ENCODE data around the gene PRKCI. TPM values are rescaled to one million over a fixed set of nuclear protein-coding genes. Genes with fewer than 3 reads are reported as not detected.
"Not testable (repeated sequence)": the region's sequence is repeated elsewhere in the genome, so short reads cannot be mapped to it uniquely, and the experiment has no call there.

The PRKCI gene
- polyA plus RNA-seq, 1 donor from 2014 or later, result 70.8 TPM

- Histone ChIP-seq H3K4me2 (ENCODE audit: low read length) (no peak overlapping the region), H3K27ac (ENCODE audit: low read length) (no peak overlapping the region), H2AFZ (ENCODE audit: low read depth, low read length) (no peak overlapping the region), H3K9me3 (ENCODE audit: low read length) (no peaks in the 10 kb centered on the region), H3K4me3 (ENCODE audit: low read length) (no peak overlapping the region), H3K79me2 (replicated peaks; ENCODE audit: insufficient read depth, low read length) (no peaks in the 10 kb centered on the region), H3K27me3 (ENCODE audit: insufficient read depth, low read depth, low read length) (no peaks in the 10 kb centered on the region), H3K9ac (ENCODE audit: low read length) (no peak overlapping the region), H3F3A (ENCODE audit: insufficient read depth, low read length, poor library complexity, severe bottlenecking) (no peaks in the 10 kb centered on the region), H4K20me1 (ENCODE audit: insufficient read depth) (no peaks in the 10 kb centered on the region), H3K9me2 (ENCODE audit: insufficient read depth, low read length) (no peaks in the 10 kb centered on the region), H3K36me3 (ENCODE audit: insufficient read depth, low read length) (no peaks in the 10 kb centered on the region)
- no peak for TF ChIP-seq REST (IDR thresholded peaks at IDR 0.05; ENCODE audit: borderline replicate concordance)
- TF ChIP-seq TAF1 (IDR thresholded peaks at IDR 0.05; ENCODE audit: low read depth), result no peak
- TF ChIP-seq EZH2 (IDR thresholded peaks at IDR 0.05; ENCODE audit: borderline replicate concordance, insufficient read depth, low read length, poor library complexity, severe bottlenecking), result no peak
- no peak for TF ChIP-seq SMC3 (conservative IDR thresholded peaks at IDR 0.05; ENCODE audit: poor library complexity)
- TF ChIP-seq MXI1 (conservative IDR thresholded peaks at IDR 0.05; ENCODE audit: poor library complexity, severe bottlenecking), result no peak
- TF ChIP-seq CTCF (IDR thresholded peaks at IDR 0.05; ENCODE audit: poor library complexity, severe bottlenecking), result no peak
- TF ChIP-seq RAD21 (conservative IDR thresholded peaks at IDR 0.05), result no peak
These were observed 102.7 kb downstream of the PRKCI start for GRCh38 chr3:170324962-170325361.

GRCh38 chr3:170327040-170327808 is 105.0 kb downstream of the PRKCI start:
- no peak for TF ChIP-seq SMC3 (conservative IDR thresholded peaks at IDR 0.05; ENCODE audit: poor library complexity)
- TF ChIP-seq EZH2 (IDR thresholded peaks at IDR 0.05; ENCODE audit: borderline replicate concordance, insufficient read depth, low read length, poor library complexity, severe bottlenecking), result no peak
- no peak for TF ChIP-seq MXI1 (conservative IDR thresholded peaks at IDR 0.05; ENCODE audit: poor library complexity, severe bottlenecking)
- no peak for TF ChIP-seq REST (IDR thresholded peaks at IDR 0.05; ENCODE audit: borderline replicate concordance)
- TF ChIP-seq RAD21 (conservative IDR thresholded peaks at IDR 0.05), result no peak
- no peak overlapping the region for H3K4me3 ChIP-seq (ENCODE audit: low read length)
- no peaks in the 10 kb centered on the region for H3K36me3 ChIP-seq (ENCODE audit: insufficient read depth, low read length)
- H3K4me2 ChIP-seq (ENCODE audit: low read length), result no peak overlapping the region
- H3K9me2 ChIP-seq (ENCODE audit: insufficient read depth, low read length), result no peaks in the 10 kb centered on the region
- no peaks in the 10 kb centered on the region for H4K20me1 ChIP-seq (ENCODE audit: insufficient read depth)
- no peaks in the 10 kb centered on the region for H3K9me3 ChIP-seq (ENCODE audit: low read length)
- H3K9ac ChIP-seq (ENCODE audit: low read length), result no peak overlapping the region
- no peak overlapping the region for H3K27ac ChIP-seq (ENCODE audit: low read length)
- no peaks in the 10 kb centered on the region for H3K79me2 ChIP-seq (replicated peaks; ENCODE audit: insufficient read depth, low read length)
- H3F3A ChIP-seq (ENCODE audit: insufficient read depth, low read length, poor library complexity, severe bottlenecking), result no peaks in the 10 kb centered on the region
- H2AFZ ChIP-seq (ENCODE audit: low read depth, low read length), result no peak overlapping the region
- no peaks in the 10 kb centered on the region for H3K27me3 ChIP-seq (ENCODE audit: insufficient read depth, low read depth, low read length)

- H3K27me3 ChIP-seq (ENCODE audit: insufficient read depth, low read depth, low read length); H3F3A ChIP-seq (ENCODE audit: insufficient read depth, low read length, poor library complexity, severe bottlenecking); H3K9me3 ChIP-seq (ENCODE audit: low read length); H3K27ac ChIP-seq (ENCODE audit: low read length); H4K20me1 ChIP-seq (ENCODE audit: insufficient read depth); H3K79me2 ChIP-seq (replicated peaks; ENCODE audit: insufficient read depth, low read length); H2AFZ ChIP-seq (ENCODE audit: low read depth, low read length); H3K4me2 ChIP-seq (ENCODE audit: low read length); H3K36me3 ChIP-seq (ENCODE audit: insufficient read depth, low read length); H3K4me3 ChIP-seq (ENCODE audit: low read length); H3K9ac ChIP-seq (ENCODE audit: low read length); H3K9me2 ChIP-seq (ENCODE audit: insufficient read depth, low read length): not testable (repeated sequence)
These were observed 105.8 kb downstream of the PRKCI start for GRCh38 chr3:170327868-170328548.

All from neural cell (in vitro differentiated cells).